Stimulated activated CD4-positive, alpha-beta T cell treated with anti-CD3 and anti-CD28 coated beads, Interleukin-4, amount 100 ng/mL, for 4 hours (primary cell): ENCODE results near the gene CDC25B.
"Not testable (repeated sequence)": the region's sequence is repeated elsewhere in the genome, so short reads cannot be mapped to it uniquely, and the experiment has no call there.

Experiments used
- DNase-seq, 2 experiments: peaks; one replicate each; pipeline ENCODE4 v3.0.0-alpha.2; 2020

Gene CDC25B

DNA sequence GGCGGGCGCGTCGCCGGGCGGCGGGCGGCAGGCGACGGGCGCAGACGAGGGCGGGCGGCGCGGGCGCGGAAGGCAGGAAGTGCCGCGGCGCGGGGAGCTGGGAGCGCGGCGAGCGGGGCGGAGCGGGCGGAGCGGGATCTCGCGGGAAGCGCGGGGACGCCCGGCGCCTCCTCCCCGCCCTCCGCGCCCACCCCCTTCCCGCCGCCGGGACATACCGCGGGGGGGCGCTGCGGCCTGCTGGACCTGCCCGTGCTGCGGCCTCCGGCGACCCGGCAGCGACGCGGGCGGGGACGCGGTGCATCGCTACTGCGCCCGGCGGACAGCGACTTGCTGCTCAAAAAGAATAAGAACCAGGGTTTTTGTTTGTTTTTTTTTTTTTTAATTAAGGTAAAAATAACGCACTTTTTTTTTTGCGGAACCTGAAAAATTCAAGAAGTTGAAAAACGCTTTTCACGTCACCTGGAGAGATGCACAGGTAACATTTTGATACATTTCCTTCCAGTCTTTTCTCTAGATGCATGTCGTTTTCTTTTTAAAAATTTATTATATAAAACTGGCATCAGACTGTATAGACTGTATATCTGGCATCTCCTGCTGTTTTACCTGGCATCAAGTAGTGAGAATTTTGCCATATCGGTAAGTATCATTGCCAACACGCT lies 9.3 kb upstream of the CDC25B start, which contains the start of gene CENPB:
Gene CENPB, minus strand, starts transcription at position 76 of the 659 bp plus-strand sequence. CDS start 257 bp downstream, outside the sequence.
- DNase-seq, result peak; percentile 83 to 93

DNA sequence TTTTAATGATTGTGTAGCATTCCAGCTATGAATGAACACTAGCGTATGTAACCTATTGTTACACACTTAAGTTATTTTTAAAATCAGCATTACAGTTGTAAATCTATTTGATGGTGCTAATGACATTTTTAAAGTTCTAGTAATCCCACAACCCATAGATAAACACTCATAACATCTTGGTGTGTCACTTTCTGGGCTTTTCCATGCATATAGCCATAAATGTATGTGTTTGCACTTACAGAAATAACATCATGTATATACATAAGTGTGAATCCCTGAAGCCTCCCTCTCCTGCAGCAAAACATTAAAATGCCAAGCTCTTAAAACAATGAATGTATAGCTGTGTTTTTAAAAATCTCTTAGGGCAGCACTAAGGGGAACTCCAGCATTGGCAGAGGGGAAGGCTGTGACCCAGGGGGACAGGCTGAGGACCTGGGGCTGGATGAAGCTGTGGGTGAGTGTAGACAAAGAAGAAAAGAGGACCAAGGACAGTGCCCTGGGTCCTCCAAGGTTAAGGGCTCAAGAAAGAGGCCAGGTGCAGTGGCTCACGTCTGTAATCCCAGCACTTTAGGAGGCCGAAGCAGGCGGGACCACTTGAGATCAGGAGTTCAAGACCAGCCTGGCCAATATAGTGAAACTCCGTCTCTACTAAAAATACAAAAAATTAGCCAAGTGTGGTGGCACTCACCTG lies 8.6 kb upstream of the CDC25B start:
- no peak for DNase-seq

DNA sequence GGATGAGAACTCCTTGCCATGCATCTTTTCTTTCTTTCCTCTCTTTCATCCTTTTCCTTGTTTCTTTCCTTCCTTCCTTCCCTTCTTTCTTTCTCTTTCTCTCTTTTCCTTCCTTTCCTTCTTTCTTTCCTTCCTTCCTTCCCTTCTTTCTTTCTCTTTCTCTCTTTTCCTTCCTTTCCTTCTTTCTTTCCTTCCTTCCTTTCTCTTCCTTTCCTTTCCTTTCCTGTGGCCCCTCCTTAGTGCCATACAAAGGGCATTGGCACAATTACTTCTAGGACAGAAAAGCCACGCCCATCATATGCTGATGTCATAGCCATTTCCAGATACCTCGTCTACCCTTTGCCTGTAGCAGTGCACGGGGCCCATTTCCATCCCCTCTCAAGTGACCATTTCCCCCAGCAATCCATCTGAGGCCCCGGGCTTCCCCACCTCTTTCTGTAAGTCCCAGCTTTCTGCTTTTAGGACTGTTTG lies 7.4 kb upstream of the CDC25B start:
- DNase-seq, result no peak

DNA sequence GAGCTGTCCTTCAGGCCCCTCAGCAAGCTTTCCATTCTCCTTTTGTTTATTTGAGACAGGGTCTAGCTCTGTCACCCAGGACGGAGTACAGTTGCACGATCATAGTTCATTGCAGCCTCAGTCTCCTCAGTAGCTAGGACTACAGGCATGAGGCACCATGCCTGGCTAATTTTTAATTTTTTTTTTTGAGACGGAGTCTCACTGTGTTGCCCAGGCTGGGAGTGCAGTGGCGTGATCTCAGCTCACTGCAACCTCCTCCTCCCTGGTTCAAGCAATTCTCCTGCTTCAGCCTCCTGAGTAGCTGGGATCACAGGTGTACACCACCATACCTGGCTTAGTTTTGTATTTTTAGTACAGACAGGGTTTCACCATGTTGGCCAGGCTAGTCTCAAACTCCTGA lies 6.9 kb upstream of the CDC25B start:
- not testable (repeated sequence) for DNase-seq

DNA sequence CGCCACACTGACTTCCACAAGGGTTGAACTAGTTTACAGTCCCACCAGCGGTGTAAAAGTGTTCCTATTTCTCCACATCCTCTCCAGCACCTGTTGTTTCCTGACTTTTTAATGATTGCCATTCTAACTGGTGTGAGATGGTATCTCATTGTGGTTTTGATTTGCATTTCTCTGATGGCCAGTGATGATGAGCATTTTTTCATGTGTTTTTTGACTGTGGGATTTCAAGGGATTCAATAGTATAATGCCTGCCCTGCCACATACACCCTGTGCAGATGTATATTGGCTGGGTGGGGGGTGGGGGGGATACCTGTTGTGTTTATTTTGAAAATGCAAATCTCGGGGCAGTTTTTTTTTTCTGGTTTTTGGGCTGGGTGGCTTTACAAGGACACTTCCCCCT lies 1.9 kb upstream of the CDC25B start:
- not testable (repeated sequence) for DNase-seq

DNA sequence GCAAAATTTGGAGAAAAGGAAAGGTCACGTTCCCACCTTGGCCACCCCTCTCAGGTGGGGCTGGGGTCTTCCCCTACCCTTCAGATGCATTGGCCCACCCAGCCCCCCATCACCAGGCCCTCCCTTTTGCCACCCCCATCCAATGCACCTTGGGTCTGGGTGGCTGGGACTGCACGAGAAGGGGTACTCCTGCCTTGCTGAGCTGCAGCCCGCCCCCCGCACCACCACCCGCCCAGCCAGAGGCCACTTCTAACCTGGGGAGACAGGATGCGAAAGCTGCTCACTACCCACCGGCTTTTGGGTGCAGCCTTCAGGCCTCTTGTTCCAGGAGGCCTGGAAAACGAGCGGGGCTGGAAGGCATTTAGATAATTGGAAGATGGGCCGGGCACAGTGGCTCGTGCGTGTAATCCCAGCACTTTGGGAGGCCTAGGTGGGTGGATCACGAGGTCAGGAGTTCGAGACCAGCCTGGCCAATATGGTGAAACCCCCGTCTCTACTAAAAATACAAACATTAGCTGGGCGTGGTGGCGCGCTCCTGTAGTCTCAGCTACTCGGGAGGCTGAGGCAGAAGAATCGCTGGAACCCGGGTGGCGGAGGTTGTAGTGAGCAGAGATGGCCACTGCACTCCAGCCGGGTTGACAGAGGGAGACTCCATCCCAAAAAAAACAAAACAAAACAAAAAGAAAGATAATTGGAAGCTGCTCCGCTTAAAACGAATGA lies 1.2 kb upstream of the CDC25B start:
- DNase-seq, result no peak

DNA sequence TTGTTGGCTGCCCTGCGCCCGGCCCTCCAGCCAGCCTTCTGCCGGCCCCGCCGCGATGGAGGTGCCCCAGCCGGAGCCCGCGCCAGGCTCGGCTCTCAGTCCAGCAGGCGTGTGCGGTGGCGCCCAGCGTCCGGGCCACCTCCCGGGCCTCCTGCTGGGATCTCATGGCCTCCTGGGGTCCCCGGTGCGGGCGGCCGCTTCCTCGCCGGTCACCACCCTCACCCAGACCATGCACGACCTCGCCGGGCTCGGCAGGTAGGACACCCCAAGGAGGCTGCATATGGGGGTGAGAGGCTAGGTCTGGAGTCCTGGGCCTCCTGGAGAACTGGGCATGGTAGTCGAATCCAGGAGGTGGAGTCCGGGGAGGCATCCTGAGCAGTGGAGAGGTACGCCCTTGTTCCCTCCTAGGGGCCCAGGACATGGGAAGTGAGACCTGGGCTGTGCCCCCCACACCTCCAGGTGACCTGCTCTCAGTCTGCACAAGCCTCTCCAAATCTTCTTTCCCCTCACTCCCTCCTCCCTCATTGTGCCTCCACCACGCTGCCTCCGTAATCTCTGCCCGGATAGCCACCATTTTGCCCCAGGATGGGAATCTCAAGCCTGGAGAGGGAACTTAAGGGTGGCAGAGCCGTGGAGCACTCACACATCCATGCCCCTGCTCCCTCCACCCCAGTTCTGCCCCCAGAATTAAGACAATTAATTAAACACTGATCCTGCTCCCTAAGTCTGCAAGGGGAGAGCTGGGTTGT lies 541 bp downstream of the CDC25B start:
- DNase-seq, result no peak

DNA sequence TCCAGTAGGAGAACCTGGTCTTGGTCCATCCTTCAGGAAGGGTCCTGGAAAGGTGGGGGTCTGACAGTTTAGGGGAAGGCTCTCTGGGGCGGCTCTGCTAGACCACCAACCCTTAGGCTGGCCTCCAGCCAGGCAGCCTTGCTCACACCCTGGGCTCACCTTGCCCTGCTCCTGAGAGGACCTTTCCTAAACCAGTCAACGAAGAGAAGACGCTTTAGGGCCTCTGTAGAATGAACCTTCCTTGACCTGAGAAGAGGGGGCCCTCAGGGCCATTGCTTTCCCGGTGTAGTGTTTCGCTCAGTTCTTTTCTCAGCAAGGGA lies 1.1 kb downstream of the CDC25B start:
- no peak for DNase-seq

DNA sequence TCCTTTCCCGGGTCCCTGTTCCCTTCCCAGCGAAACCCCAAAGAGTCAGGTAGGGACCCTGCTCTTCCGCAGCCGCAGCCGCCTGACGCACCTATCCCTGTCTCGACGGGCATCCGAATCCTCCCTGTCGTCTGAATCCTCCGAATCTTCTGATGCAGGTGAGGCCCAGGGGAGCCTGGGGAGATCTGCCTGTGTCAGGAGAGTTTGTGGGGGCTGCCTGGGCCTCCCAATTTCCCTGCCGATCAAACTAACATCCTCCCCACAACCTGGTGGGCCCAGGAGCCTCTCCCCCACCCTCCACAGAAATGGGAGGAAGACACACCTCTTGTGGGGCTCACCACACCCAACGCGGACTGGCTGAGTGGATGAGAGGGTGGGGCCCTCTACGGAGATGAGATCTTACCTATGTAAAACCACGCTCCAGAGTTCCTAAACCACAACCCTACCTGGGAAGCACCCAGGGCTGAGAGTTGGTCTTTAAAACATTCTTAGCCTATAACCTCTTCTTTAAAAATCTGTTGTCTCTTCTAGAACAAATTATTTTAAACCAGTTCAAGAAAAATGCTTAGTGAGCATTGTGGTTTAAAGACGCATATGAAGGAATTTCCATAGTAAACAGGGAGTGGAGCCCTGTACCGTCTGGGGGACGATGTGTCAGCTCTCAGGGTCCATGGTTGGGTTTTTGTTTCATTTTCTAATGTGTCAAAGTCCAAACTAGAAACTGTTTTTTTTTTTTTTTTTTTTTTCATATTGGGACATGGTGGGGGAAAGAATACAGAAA lies 1.7 kb downstream of the CDC25B start:
- peak in 1 of 2 experiments; percentile 38 for DNase-seq

DNA sequence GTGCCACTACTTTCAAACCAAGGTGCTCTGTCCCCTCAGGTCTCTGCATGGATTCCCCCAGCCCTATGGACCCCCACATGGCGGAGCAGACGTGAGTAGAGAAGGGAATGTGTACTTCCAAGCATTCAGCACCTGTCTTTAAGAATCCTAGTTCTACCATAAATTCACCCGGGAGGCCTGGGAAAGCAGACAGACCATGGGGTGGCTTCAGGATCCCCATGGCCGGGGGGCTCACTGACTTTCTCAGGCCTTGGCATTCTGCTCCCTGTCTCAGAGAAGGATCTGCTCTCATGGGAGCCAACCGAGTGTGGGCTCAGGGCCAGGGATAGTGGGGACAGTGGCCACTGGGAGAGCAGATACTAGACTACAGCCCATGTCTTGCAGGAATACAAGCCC lies 2.3 kb downstream of the CDC25B start:
- DNase-seq, result no peak

DNA sequence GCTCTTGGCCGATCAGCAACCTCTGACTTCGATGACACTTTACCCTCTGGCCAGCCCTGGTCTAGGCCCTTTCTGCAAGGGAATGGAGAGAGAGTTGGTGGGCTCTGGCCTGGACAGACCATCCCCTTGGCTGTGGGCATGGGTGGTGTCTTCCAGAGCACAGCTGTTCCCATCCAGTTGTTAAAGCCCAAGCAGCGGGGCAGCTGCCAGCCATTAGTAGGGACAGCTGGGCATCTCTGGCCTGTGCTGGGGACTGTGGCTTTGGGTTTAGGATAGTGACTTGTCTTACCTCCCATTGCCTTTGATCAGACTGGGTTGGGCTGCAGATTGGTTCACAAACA lies 2.8 kb downstream of the CDC25B start:
- DNase-seq, result peak in 1 of 2 experiments; percentile 33

DNA sequence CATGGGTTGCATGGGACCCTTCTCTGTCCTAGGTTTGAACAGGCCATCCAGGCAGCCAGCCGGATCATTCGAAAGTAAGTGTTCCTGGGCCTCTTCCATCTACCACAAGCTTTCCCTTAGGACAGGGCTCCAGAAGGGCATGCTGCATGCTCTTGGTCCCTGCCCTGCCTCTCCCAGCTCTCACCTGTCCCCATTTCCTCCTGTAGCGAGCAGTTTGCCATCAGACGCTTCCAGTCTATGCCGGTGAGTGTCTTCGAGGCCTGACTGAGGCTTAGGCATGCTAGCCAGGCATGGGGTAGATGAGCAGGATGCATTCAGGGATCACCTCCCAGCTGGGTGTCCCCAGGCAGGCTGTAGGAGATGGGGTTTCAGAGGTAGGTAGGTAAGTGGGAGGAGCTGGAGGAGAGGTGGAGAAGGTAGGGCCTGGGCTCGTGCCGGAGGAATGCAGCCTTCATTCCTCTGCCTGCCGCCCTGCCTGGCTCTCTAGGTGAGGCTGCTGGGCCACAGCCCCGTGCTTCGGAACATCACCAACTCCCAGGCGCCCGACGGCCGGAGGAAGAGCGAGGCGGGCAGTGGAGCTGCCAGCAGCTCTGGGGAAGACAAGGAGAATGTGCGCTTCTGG lies 4.3 kb downstream of the CDC25B start:
- DNase-seq, result no peak

DNA sequence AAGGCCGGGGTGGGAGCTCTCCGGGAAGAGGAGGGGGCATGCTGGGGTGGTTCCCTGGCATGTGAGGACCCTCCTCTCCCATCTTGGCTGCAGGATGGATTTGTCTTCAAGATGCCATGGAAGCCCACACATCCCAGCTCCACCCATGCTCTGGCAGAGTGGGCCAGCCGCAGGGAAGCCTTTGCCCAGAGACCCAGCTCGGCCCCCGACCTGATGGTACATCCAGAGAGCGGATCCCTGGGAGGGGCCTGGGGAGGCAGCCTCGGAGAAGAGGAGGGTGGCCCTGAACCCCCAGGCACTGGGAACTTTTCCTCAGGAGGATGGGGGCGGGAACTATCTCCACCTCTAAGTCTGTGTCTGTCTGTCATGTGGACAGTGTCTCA lies 4.8 kb downstream of the CDC25B start:
- no peak for DNase-seq

DNA sequence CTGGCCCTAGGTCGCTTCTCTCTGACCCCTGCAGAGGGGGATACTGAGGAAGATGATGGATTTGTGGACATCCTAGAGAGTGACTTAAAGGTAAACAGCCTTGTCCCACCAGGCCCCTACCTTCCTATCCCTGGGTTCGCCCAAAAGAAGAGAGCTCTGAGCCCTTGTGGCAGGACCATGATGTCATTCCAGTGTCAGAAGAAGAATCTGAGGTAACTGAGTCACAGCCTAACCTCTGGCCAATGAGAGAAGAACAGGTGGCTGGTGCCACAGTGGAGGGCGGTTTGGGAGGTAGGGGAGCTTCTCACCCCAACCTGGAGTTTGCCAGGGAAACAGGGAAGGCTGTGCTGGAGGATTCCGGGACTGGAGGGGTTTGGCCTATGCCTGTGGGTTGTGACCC lies 5.2 kb downstream of the CDC25B start:
- DNase-seq, result no peak

DNA sequence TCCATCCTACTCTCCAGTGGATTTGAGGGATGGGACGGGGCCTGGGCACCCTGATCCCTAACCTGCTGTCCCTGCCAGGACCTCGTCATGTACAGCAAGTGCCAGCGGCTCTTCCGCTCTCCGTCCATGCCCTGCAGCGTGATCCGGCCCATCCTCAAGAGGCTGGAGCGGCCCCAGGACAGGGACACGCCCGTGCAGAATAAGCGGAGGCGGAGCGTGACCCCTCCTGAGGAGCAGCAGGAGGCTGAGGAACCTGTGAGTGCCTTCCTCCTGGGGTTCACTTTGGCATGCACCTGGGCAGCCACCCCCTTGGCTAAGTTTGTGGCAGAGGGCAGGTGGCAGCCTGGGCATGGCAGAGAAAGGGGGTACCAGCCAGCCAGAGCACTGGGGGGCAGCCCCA lies 5.7 kb downstream of the CDC25B start:
- DNase-seq, result no peak

DNA sequence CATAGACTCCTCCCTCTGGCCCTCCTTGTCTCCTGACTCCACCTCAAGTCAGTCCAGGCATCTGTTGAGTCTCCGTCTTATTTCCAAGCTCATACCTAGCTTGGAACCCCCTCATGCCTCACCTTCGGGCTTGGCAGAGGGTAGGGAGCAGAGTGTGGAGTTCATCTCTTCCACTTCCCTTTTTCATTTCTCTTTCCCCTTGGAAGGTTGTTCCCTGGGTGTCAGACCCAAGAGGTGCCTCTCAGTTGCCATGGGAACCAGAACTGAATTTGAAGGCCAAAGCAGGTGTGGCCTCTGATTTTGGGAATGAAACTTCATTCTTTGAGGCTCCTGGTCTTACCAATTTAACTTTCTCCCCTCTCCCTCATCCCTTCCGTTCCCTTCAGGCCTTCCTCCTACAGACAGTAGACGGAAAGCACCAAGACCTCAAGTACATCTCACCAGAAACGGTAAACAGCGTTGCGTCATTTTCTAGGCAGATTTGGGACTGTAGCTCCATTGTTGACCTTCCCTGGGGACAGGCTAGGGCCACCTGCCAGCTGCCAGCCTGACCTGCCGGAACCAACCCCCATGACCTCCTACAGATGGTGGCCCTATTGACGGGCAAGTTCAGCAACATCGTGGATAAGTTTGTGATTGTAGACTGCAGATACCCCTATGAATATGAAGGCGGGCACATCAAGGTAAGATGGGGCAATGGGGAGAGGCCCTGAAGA lies 6.6 kb downstream of the CDC25B start:
- DNase-seq, result no peak

DNA sequence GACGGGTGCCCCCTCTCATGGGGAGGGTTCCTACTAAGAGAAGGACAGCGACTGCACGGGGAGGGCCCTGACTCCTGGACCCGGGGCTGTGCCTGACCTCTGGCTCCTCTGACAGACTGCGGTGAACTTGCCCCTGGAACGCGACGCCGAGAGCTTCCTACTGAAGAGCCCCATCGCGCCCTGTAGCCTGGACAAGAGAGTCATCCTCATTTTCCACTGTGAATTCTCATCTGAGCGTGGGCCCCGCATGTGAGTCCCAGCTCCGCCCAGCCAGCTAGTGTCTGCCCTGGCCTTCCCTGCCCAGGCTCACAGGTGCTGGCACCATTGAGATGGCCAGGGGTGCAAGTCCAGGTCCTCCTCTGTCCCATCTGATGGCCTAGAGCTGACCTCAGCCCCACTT lies 7.2 kb downstream of the CDC25B start:
- no peak for DNase-seq

DNA sequence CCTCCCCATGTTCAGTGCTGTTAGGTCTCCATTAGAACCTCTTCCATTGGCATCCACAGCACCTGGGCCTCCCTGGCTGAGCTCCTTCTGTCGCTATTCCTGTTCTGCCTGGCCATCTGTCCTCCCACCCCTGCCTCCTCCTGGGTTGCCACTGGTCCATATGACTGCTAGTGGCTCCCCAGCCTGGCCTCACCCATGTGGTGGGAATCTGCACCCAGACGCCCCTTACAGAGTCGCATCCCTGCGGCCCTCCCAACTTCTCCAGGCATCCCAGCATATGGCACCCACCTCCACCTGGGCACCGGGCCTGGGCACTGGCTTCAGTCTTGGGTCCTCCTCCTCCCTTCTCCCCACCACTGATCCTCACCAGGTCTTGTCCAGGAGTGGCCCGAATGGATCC lies 7.7 kb downstream of the CDC25B start:
- DNase-seq, result no peak

DNA sequence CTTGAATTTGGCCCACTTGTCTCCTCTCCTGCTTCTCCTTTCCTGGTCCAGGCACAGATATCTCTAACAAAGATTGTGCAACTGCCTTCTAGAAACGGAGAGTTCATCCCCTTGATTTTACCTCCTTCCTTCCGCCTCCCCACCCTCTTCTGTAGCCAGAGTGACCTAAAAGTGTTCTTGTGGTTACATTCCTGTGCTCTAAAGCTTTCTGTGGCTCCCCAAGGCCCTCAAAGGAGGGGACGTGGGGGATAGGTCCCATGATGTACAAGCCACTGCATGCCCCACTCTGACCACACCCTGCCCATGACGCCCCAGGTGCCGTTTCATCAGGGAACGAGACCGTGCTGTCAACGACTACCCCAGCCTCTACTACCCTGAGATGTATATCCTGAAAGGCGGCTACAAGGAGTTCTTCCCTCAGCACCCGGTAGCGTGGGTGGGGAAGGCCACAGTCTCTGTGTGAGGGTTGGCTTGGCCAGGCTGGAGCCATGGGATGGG lies 8.2 kb downstream of the CDC25B start:
- no peak for DNase-seq

DNA sequence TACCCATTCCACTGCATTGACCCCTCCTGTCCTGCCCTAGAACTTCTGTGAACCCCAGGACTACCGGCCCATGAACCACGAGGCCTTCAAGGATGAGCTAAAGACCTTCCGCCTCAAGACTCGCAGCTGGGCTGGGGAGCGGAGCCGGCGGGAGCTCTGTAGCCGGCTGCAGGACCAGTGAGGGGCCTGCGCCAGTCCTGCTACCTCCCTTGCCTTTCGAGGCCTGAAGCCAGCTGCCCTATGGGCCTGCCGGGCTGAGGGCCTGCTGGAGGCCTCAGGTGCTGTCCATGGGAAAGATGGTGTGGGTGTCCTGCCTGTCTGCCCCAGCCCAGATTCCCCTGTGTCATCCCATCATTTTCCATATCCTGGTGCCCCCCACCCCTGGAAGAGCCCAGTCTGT lies 8.7 kb downstream of the CDC25B start:
- DNase-seq, result no peak

DNA sequence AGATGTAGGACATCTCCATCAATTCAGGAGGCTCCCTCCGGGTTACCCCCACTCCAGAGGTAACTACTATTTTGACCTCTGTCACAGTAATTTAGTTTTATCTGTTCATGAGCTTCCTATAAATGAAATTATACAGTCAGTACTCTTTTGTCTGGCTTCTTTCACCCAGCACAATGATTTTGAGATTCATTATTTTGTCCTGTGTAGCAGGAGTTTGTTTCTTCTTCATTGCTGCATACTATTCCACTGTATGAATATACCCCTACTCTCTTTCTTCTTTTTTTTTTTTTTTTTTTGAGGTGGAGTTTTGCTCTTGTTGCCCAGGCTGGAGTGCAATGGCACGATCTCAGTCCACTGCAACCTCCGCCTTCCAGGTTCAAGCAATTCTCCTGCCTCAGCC lies 12.4 kb downstream of the CDC25B start:
- DNase-seq, result no peak
